GM18519 (cell line): ENCODE measurements around the gene DBH.

Experiments
- ATAC-seq: cut with Tn5 transposase; IDR thresholded peaks from one replicate; pipeline ENCODE4 v1.9.1; 2021; ENCODE audit warnings: mild to moderate bottlenecking, moderate library complexity; ENCODE audit not compliant: unreplicated experiment, low FRiP score

The DBH gene

DNA sequence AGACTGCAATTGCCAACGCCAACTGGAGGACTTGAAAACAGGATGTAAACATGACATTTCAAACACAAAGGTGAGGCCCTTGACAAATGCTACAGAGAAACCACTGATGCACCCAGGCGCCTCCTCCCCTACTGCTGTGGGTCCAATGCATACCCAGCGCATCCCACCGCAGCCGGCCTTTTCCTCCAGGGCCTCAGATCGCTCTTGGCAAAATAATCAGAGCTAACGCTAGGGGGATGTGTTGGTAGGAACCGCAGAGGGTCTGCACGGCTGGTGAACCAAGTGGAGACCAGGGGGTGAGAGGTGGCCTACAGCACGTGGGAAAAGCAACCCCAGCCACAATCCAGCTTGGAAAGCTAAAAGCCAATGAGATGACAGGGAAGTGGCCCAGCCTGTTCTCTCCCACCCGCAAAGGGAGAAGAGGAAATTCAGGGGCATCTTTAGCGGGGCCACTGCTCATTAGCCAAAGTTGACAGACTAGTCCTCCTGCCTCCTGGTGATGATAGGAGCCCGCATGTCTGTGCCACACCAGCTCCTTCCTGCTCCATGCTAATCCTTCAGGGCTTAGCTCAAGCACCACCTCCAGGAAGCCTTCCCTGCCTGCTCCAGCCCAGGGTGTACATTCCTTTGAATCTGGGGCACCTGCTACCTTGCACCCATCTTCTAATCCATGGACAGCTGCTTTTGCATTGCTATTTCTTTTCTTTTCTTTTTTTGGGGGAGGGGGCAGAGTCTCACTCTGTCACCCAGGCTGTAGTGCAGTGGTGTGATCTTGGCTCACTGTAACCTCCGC lies 32.8 kb upstream of the DBH start:
- no peak for ATAC-seq

GRCh38 chr9:133604214-133604613 lies 31.9 kb upstream of the DBH start:
- ATAC-seq: no peak

- ATAC-seq: no peak
These were observed 31.3 kb upstream of the DBH start for GRCh38 chr9:133604856-133605255.

GRCh38 chr9:133605446-133605845 lies 30.7 kb upstream of the DBH start:
- no peak for ATAC-seq

- no peak for ATAC-seq
These were observed 30.1 kb upstream of the DBH start for GRCh38 chr9:133605856-133606707.

DNA sequence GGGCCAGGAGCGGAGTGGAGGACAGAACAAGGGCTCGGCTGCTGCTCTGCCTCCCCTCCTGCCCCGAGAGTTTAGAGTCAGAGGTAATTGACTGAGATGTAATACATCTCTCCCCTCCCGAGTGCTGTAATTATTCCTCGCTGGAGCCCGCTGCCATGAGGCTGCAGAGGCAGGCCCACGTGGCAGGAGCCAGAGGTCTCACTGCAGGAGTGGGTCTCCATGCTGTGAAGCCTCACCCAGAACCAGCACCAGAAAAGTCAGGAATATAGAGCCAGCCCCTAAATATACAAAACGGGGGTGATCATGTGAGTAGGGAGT lies 29.5 kb upstream of the DBH start:
- ATAC-seq: no peak

DNA sequence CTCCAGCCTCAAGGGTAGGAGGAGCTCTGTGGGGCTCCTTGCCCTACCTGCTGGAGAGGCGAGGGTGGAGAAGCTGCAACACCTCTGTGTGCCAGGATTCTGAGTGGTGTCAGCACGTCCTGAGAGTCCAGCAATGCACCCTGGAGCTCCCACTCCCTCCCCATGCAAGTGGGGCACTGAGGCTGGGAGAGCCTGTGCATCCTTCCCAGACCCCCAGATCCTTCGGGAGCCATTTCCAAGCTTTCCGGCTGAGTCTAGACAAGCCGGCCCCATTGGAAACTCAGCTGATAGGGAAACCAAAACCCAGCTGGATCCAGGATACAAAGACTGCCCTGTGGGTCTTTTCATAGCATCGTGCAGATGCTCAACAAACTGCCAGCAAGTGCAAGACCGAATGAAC lies 28.8 kb upstream of the DBH start:
- no peak for ATAC-seq

- no peak for ATAC-seq
These were observed 28.2 kb upstream of the DBH start for GRCh38 chr9:133607976-133608375.

- no peak for ATAC-seq
These were observed 27.8 kb upstream of the DBH start for GRCh38 chr9:133608382-133608781.

GRCh38 chr9:133608889-133609288 lies 27.3 kb upstream of the DBH start:
- no peak for ATAC-seq

DNA sequence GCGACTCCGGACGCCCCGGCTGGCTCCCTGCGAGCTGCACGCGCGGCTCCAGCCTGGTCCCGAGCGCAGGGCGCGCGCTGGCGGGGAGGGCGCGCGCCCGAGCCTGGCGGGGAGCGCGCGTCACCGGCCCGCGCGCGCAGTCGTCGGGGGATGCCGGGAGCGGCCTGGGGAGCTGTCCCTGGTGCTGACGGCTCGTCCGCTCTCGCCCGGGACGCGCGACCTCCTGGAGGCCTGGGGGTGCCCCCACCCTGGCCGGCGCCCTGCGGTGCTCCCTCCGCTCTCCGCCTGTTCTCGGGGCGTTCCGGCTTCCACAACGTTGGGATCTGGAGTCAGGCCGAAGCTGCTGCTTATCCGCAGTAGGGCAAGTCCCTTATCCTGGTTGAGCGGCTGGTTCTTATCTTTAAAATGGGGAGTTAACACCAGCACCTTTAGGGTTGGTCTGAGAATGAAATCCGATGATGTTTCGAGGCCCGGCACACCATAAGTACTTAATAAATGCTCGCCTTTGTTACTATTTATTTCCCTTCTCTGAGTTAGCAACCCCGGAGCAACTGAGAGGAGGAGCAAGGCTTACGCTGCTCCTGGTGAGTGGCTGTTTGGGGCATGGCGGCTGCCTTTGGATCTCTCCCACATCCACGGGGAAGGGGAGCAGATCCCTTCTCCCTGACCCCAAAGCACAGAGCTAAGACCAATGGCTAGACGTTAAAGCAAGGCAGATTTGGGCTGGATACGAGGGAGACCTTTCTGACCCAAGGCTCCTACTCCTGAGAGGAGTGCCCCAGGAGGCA lies 26.7 kb upstream of the DBH start, which contains the start of gene FAM163B:
Gene FAM163B (minus strand): TSS at position 79 of the 788 bp plus-strand sequence. CDS start 29,166 bp downstream, outside the sequence.
- no peak for ATAC-seq

- no peak for ATAC-seq
These were observed 25.3 kb upstream of the DBH start for GRCh38 chr9:133610845-133611244.

DNA sequence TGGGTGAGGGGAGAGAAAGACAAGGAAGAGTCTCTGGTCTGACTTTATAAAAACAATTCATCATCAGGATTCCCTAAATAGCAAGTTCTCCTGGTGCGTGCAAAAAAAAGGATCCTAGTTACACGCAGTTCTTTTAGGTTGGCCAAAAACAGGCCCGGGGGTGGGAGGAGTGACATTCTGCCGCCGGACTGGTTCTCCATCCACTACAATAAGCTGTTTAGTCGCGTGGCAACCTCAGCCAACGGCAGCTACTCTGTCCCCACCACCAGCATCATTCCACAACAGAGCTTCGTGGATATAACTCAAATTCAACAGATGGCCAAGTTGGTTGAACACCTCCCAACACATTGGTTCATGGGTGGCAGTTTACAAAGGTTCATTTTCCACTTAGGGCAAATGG lies 24.1 kb upstream of the DBH start:
- no peak for ATAC-seq

DNA sequence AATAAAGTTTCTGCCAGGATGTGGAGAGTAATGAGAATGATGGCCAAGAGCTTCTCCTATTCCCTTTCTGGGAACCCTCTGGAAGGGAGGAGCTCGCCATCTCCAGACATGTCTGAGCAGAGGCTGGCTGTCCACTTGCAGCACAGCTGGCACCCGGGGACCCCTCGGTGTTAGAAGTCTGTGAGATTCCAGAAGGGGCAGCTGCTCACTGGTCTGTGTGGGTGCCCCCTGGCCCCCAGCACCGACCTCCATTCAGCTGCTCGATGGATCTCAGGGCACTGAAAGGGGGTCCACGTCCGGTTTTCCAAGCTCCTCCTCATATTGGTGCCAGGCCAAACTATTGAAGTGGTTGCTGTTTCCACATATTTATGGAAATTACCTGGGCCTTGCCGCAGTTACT lies 23.3 kb upstream of the DBH start:
- ATAC-seq: no peak

DNA sequence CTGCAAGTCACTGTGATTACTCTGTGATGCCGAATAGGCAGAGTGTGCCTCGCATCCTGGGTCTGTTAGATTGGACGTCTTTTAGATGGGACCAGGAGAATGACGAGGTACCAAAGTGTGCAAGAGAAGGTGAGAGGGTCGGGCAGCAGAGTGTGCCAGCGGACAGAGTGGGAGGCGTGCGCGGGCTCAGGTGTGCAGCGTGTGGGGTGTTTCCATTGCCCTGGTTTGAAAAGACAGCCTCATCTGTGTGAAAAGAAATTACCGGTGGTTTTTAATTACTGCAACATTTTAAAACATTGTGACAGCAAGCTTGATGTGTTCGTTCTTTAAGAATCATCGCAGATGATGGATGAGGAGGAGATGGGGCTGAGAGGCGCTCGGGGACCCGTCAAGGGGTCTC lies 22.7 kb upstream of the DBH start:
- no peak for ATAC-seq

- ATAC-seq: no peak
These were observed 22.1 kb upstream of the DBH start for GRCh38 chr9:133614056-133614455.

DNA sequence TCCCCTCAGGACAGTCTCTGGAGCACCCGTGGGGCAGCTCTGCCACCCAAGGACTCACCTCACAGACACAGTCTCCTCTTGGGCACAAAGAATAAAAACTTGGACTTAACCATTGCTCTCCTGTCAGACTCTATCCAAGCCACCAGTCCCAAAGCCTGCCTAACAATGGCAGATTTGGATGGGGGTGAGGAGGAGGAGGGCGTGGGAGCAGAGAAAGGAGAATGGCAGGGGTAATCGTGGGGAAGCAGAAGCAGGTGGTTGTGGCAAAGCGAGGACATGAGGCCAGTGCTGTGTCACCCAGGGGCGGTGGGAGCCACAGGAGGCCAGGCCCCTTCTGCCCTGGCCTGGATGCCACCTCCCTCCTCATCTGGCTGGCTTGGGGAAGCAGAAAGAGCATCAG lies 21.5 kb upstream of the DBH start:
- no peak for ATAC-seq

DNA sequence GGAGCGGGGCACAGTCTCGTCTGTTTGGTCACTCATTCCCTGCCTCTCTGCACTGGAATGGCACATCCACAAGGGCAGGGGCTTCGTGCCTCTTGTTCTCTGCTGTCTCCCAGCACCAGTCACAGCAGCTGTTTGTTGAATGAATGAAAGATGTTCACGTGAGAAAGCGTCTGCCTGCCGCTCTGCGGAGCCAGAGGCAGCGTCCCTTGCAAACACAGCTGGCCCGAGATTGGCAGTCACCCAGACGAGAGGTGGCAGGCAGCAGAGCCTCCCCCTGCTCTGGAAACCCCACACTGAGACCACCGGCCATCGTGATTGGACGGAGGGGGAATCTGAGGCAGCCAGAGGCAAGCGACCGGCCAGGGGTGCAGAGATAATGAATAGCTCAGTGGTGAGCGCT lies 21.0 kb upstream of the DBH start:
- no peak for ATAC-seq

- ATAC-seq: no peak
These were observed 20.5 kb upstream of the DBH start for GRCh38 chr9:133615606-133616188.

- no peak for ATAC-seq
These were observed 19.3 kb upstream of the DBH start for GRCh38 chr9:133616643-133617405.
